Panc1 (cell line): ENCODE results near the gene CD177. TPM values are rescaled to one million over a fixed set of nuclear protein-coding genes. Genes with fewer than 3 reads are reported as not detected.

ENCODE experiments used
- ATAC-seq: fragments of 200-7000 bp; cut with Tn5 transposase; 2 replicates; pipeline ENCODE4 v1.9.1; 2020; ENCODE audit warnings: mild to moderate bottlenecking, moderate library complexity
- BruUV-seq: library from RNA; stranded (reverse); fragments of 400-500 nt; replicated peaks from 2 replicates; lab custom pipeline; 2021; lab: Mats Ljungman, UMichigan
- CTCF ChIA-PET: fragments of 300-600 bp; sonication (Branson Sonifier 250); formaldehyde crosslinking; loops from one replicate; lab custom pipeline; 2022; ENCODE audit warnings: antibody characterized with exemption; lab: Charles Lee
- POLR2A ChIA-PET: fragments of 300-600 bp; sonication (Branson Sonifier 250); formaldehyde crosslinking; loops from one replicate; lab custom pipeline; 2022; ENCODE audit warnings: antibody characterized with exemption; lab: Charles Lee
- DNase-seq: peaks from one replicate; pipeline ENCODE4 v3.0.0-alpha.2; 2010; ENCODE audit warnings: low read depth, low spot score
- H3K27ac ChIP-seq: 2 replicates; pipeline ENCODE4 v1.5.1; 2011; ENCODE audit warnings: mild to moderate bottlenecking, low read length, inconsistent platforms
- H3K27me3 ChIP-seq: fragments of 200-500 bp; sonication (Bioruptor generic); 2 replicates; pipeline ENCODE4 v1.6.0; 2014; ENCODE audit warnings: low read length, inconsistent platforms; ENCODE audit not compliant: control insufficient read depth, insufficient read depth
- H3K36me3 ChIP-seq: fragments of 200-500 bp; sonication (Bioruptor generic); 2 replicates; pipeline ENCODE4 v1.5.1; 2014; ENCODE audit warnings: inconsistent platforms, mild to moderate bottlenecking, low read length, moderate library complexity; ENCODE audit not compliant: control insufficient read depth, insufficient read depth
- H3K4me1 ChIP-seq: 2 replicates; pipeline ENCODE4 v1.5.1; 2011; ENCODE audit warnings: inconsistent platforms, mild to moderate bottlenecking, low read length, moderate library complexity; ENCODE audit not compliant: control insufficient read depth, insufficient read depth
- H3K4me3 ChIP-seq, 2 experiments: 2 replicates each; pipeline ENCODE4 v1.5.1; 2011 to 2012; ENCODE audit warnings: low read depth in 2 of 2, low read length in 2 of 2, mild to moderate bottlenecking in 2 of 2, inconsistent platforms in 1 of 2, moderate library complexity in 1 of 2
- H3K9me3 ChIP-seq: fragments of 200-500 bp; sonication (Bioruptor generic); 2 replicates; pipeline ENCODE4 v1.5.1; 2014; ENCODE audit warnings: low read depth, mild to moderate bottlenecking, inconsistent platforms, low read length, moderate library complexity; ENCODE audit not compliant: control insufficient read depth, insufficient read depth
- POLR2AphosphoS5 ChIP-seq: IDR thresholded peaks from 2 replicates; pipeline ENCODE4 v1.6.1; 2012; ENCODE audit warnings: mild to moderate bottlenecking, low read depth, low read length, moderate library complexity
- SIN3A ChIP-seq: IDR thresholded peaks from 2 replicates; pipeline ENCODE4 v1.6.1; 2012; ENCODE audit warnings: low read depth, mild to moderate bottlenecking, low read length, moderate library complexity, borderline replicate concordance; ENCODE audit not compliant: insufficient read depth
- TCF7L2 ChIP-seq: IDR thresholded peaks from 2 replicates; pipeline ENCODE4 v1.6.1; 2011; ENCODE audit warnings: mild to moderate bottlenecking, low read depth, low read length, inconsistent platforms
- in situ Hi-C: cut with HindIII; loops from 2 replicates; pipeline ENCODE4 v1.10.0; 2016; ENCODE audit warnings: low sequenced_read_pairs, low pct_unique_long_range_greater_than_20kb
- intact Hi-C: fragments of 100-400 bp; cut with micrococcal nuclease; formaldehyde crosslinking; loops from one replicate; pipeline ENCODE4 v1.10.0; 2022; ENCODE audit not compliant: unreplicated experiment
- total RNA-seq: library from RNA; stranded (reverse); gene quantifications from one replicate; pipeline ENCODE4 v1.2.1, GENCODE V29; 2021; ENCODE audit not compliant: unreplicated experiment
- TF ChIP-seq, protein P1 (sequence below), 2 experiments: IDR thresholded peaks; 2 replicates each; pipeline ENCODE4 v1.6.1; 2011 to 2012; ENCODE audit warnings: low read depth in 2 of 2, control low read depth in 1 of 2, low read length in 1 of 2, mild to moderate bottlenecking in 1 of 2, moderate library complexity in 1 of 2; ENCODE audit not compliant: insufficient read depth in 1 of 2
- TF ChIP-seq, protein P2 (sequence below): fragments of 450-650 bp; IDR thresholded peaks from 2 replicates; pipeline ENCODE4 v1.5.1; 2017; ENCODE audit warnings: mild to moderate bottlenecking

CD177 gene
- total RNA-seq, 1 experiment from 2014 or later: 0.28 TPM

GRCh38 chr19:43409415-43409814 is 55.9 kb downstream of the CD177 start:
- TF ChIP-seq, protein P1, sequence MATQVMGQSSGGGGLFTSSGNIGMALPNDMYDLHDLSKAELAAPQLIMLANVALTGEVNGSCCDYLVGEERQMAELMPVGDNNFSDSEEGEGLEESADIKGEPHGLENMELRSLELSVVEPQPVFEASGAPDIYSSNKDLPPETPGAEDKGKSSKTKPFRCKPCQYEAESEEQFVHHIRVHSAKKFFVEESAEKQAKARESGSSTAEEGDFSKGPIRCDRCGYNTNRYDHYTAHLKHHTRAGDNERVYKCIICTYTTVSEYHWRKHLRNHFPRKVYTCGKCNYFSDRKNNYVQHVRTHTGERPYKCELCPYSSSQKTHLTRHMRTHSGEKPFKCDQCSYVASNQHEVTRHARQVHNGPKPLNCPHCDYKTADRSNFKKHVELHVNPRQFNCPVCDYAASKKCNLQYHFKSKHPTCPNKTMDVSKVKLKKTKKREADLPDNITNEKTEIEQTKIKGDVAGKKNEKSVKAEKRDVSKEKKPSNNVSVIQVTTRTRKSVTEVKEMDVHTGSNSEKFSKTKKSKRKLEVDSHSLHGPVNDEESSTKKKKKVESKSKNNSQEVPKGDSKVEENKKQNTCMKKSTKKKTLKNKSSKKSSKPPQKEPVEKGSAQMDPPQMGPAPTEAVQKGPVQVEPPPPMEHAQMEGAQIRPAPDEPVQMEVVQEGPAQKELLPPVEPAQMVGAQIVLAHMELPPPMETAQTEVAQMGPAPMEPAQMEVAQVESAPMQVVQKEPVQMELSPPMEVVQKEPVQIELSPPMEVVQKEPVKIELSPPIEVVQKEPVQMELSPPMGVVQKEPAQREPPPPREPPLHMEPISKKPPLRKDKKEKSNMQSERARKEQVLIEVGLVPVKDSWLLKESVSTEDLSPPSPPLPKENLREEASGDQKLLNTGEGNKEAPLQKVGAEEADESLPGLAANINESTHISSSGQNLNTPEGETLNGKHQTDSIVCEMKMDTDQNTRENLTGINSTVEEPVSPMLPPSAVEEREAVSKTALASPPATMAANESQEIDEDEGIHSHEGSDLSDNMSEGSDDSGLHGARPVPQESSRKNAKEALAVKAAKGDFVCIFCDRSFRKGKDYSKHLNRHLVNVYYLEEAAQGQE (IDR thresholded peaks at IDR 0.05; ENCODE audit: insufficient read depth in 1 of 2, low read depth in 2 of 2, low read length in 1 of 2): no peak
- TF ChIP-seq SIN3A: no peak
- TF ChIP-seq POLR2AphosphoS5: no peak
- TF ChIP-seq TCF7L2: no peak
- TF ChIP-seq, protein P2, sequence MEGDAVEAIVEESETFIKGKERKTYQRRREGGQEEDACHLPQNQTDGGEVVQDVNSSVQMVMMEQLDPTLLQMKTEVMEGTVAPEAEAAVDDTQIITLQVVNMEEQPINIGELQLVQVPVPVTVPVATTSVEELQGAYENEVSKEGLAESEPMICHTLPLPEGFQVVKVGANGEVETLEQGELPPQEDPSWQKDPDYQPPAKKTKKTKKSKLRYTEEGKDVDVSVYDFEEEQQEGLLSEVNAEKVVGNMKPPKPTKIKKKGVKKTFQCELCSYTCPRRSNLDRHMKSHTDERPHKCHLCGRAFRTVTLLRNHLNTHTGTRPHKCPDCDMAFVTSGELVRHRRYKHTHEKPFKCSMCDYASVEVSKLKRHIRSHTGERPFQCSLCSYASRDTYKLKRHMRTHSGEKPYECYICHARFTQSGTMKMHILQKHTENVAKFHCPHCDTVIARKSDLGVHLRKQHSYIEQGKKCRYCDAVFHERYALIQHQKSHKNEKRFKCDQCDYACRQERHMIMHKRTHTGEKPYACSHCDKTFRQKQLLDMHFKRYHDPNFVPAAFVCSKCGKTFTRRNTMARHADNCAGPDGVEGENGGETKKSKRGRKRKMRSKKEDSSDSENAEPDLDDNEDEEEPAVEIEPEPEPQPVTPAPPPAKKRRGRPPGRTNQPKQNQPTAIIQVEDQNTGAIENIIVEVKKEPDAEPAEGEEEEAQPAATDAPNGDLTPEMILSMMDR: no peak
- DNase-seq (no peak), ATAC-seq (no peak)
- H3K27ac ChIP-seq: no peak overlapping the region
- H3K4me1 ChIP-seq: no peaks in the 10 kb centered on the region
- H3K27me3 ChIP-seq: no peaks in the 10 kb centered on the region
- intact Hi-C loops: no loop called here
- no TSS peak for BruUV-seq
- no peak overlapping the region for H3K4me3 ChIP-seq
- in situ Hi-C loops: no loop called here
- H3K36me3 ChIP-seq: no peaks in the 10 kb centered on the region
- ChIA-PET CTCF (no interaction called here), POLR2A (no interaction called here)
- H3K9me3 ChIP-seq: no peaks in the 10 kb centered on the region

DNA sequence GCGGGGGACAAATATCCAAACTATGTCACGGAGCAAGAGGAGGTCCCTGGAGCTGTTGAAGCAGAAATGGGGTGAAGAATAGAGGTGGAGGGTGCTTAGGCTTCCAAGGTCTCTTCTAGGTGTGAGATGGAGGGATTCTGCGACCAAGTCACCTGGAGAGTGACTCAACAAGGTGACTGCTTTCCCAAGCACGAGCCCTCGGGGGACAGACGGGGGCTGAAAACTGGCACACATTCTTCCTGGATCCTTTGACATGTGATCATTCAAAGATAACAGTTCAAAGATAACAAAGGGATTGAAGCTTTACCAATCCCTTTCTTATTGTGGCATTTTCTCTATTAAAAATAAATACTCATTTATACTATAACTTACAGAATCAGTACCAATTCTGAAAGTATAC is 59.0 kb downstream of the CD177 start:
- DNase-seq (no peak), ATAC-seq (no peak)
- H3K4me3 ChIP-seq: no peak overlapping the region
- intact Hi-C loops (no loop called here), in situ Hi-C loops (no loop called here)
- BruUV-seq: no TSS peak
- H3K27ac ChIP-seq: no peak overlapping the region
- H3K9me3 ChIP-seq: no peaks in the 10 kb centered on the region
- TF ChIP-seq, protein P2: no peak
- TF ChIP-seq TCF7L2: no peak
- H3K36me3 ChIP-seq: no peaks in the 10 kb centered on the region
- H3K27me3 ChIP-seq: no peaks in the 10 kb centered on the region
- CTCF ChIA-PET: no interaction called here
- POLR2A ChIA-PET: no interaction called here
- H3K4me1 ChIP-seq: no peaks in the 10 kb centered on the region

Other genes starting within 250 kb of the CD177 start
- not detected for gene PSG5, start 167.2 kb upstream of the CD177 start, total RNA-seq
- 0.10 TPM for gene PSG4, start 148.0 kb upstream of the CD177 start, total RNA-seq
- 0.23 TPM for gene PSG9, start 84.2 kb upstream of the CD177 start, total RNA-seq
- not detected for gene TEX101, start 61.2 kb downstream of the CD177 start, total RNA-seq
- gene LYPD3, start 111.9 kb downstream of the CD177 start, total RNA-seq: 0.46 TPM
- gene PHLDB3, start 151.1 kb downstream of the CD177 start, total RNA-seq: 6.7 TPM
- 15.6 TPM for gene ETHE1, start 173.5 kb downstream of the CD177 start, total RNA-seq
- 1.9 TPM for gene ZNF575, start 179.5 kb downstream of the CD177 start, total RNA-seq
- 20.1 TPM for gene XRCC1, start 221.8 kb downstream of the CD177 start, total RNA-seq
- gene PINLYP, start 222.1 kb downstream of the CD177 start, total RNA-seq: 0.21 TPM
- gene IRGQ, start 242.4 kb downstream of the CD177 start, total RNA-seq: 20.4 TPM
- gene ZNF576, start 242.9 kb downstream of the CD177 start, total RNA-seq: 14.1 TPM